ENCODE results near the gene RASL10A. TPM values are rescaled to one million over a fixed set of nuclear protein-coding genes. Genes with fewer than 3 reads are reported as not detected.
A peak's percentile ranks its signal among the peaks of the same experiment; 100 is the strongest.

Gene RASL10A
- total and polyA plus RNA-seq, 2 experiments from 2014 or later = 1.2 to 3.6 TPM

- no peaks in the 10 kb centered on the region for H3K4me1 ChIP-seq (ENCODE audit: low read depth)
These were observed 17.5 kb upstream of the RASL10A start for GRCh38 chr22:29332886-29333496.

GRCh38 chr22:29331658-29332300, 16.3 kb upstream of the RASL10A start:
- H3K9me3 ChIP-seq (ENCODE audit: low read depth) = no peaks in the 10 kb centered on the region
- no peak for DNase-seq (ENCODE audit: low read depth in 1 of 2, low spot score in 1 of 2)
- no peaks in the 10 kb centered on the region for H3K4me1 ChIP-seq (ENCODE audit: low read depth)
- H3K27me3 ChIP-seq = no peaks in the 10 kb centered on the region
- no peak overlapping the region for H3K27ac ChIP-seq
- H3K36me3 ChIP-seq = peaks cover 8% of the 10 kb centered on the region
- no peak for TF ChIP-seq CTCF (IDR thresholded peaks at IDR 0.05; ENCODE audit: low read depth, low read length)
- no peak overlapping the region for H3K4me3 ChIP-seq

More at GRCh38 chr22:29332886-29333496, 17.5 kb upstream of the RASL10A start:
- no peak for DNase-seq (ENCODE audit: low read depth in 1 of 2, low spot score in 1 of 2)
- H3K27me3 ChIP-seq = no peaks in the 10 kb centered on the region
- H3K9me3 ChIP-seq (ENCODE audit: low read depth) = no peaks in the 10 kb centered on the region
- H3K27ac ChIP-seq = no peak overlapping the region
- H3K36me3 ChIP-seq = peaks cover 10% of the 10 kb centered on the region
- H3K4me3 ChIP-seq = no peak overlapping the region
- TF ChIP-seq CTCF (IDR thresholded peaks at IDR 0.05; ENCODE audit: low read depth, low read length) = no peak

GRCh38 chr22:29331213-29331612, 15.7 kb upstream of the RASL10A start:
- TF ChIP-seq CTCF (IDR thresholded peaks at IDR 0.05; ENCODE audit: low read depth, low read length) = no peak
- H3K36me3 ChIP-seq = peaks cover 5% of the 10 kb centered on the region
- no peak overlapping the region for H3K4me3 ChIP-seq
- H3K4me1 ChIP-seq (ENCODE audit: low read depth) = no peaks in the 10 kb centered on the region
- DNase-seq (ENCODE audit: low read depth in 1 of 2, low spot score in 1 of 2) = peak in 1 of 2 donors; percentile 25
- no peaks in the 10 kb centered on the region for H3K9me3 ChIP-seq (ENCODE audit: low read depth)
- H3K27me3 ChIP-seq = no peaks in the 10 kb centered on the region
- H3K27ac ChIP-seq = no peak overlapping the region

- no peaks in the 10 kb centered on the region for H3K27me3 ChIP-seq
- no peaks in the 10 kb centered on the region for H3K9me3 ChIP-seq (ENCODE audit: low read depth)
- no peak for TF ChIP-seq CTCF (IDR thresholded peaks at IDR 0.05; ENCODE audit: low read depth, low read length)
- H3K4me3 ChIP-seq = no peak overlapping the region
- no peaks in the 10 kb centered on the region for H3K4me1 ChIP-seq (ENCODE audit: low read depth)
- DNase-seq (ENCODE audit: low read depth in 1 of 2, low spot score in 1 of 2) = peak in 1 of 2 donors; percentile 85
- peaks cover 4% of the 10 kb centered on the region for H3K36me3 ChIP-seq
- H3K27ac ChIP-seq = no peak overlapping the region
These were observed 15.3 kb upstream of the RASL10A start for GRCh38 chr22:29330753-29331152.

GRCh38 chr22:29330291-29330690, 14.8 kb upstream of the RASL10A start:
- no peak for DNase-seq (ENCODE audit: low read depth in 1 of 2, low spot score in 1 of 2)
- peaks cover 4% of the 10 kb centered on the region for H3K36me3 ChIP-seq
- H3K4me1 ChIP-seq (ENCODE audit: low read depth) = no peaks in the 10 kb centered on the region

More at GRCh38 chr22:29330291-29330690, 14.8 kb upstream of the RASL10A start:
- no peaks in the 10 kb centered on the region for H3K9me3 ChIP-seq (ENCODE audit: low read depth)
- no peak overlapping the region for H3K27ac ChIP-seq
- no peaks in the 10 kb centered on the region for H3K27me3 ChIP-seq
- no peak for TF ChIP-seq CTCF (IDR thresholded peaks at IDR 0.05; ENCODE audit: low read depth, low read length)
- no peak overlapping the region for H3K4me3 ChIP-seq

All from cardiac muscle cell (in vitro differentiated cells and primary cell).